Heart right ventricle (tissue), 16 donors: ENCODE measurements around the gene MEGF11. TPM values are rescaled to one million over a fixed set of nuclear protein-coding genes. Genes with fewer than 3 reads are reported as not detected.

Experiments
- ATAC-seq, 8 donors: fragments of 200-7000 bp; cut with Tn5 transposase; one replicate each; pipeline ENCODE4 v1.9.1; 2020; ENCODE audit warnings: mild to moderate bottlenecking in 8 of 8, moderate library complexity in 8 of 8, moderate number of reproducible peaks in 1 of 8
- DNase-seq, 2 donors: peaks; one replicate each; pipeline ENCODE4 v3.0.0-alpha.2; 2020
- H3K27ac ChIP-seq, 10 donors: fragments of 200-600 bp; sonication (generic) in 2 of 10; one replicate each; pipeline versions ENCODE4 v1.5.0 to v1.8.0; 2020 to 2022; ENCODE audit warnings: mild to moderate bottlenecking in 3 of 10
- H3K27me3 ChIP-seq, 7 donors: fragments of 200-600 bp; one replicate each; pipeline ENCODE4 v1.8.0; 2021 to 2022; ENCODE audit warnings: mild to moderate bottlenecking in 2 of 7
- H3K36me3 ChIP-seq, 9 donors: fragments of 200-600 bp; sonication (generic) in 1 of 9; one replicate each; pipeline versions ENCODE4 v1.5.0 to v1.8.0; 2020 to 2022; ENCODE audit warnings: mild to moderate bottlenecking in 2 of 9
- H3K4me1 ChIP-seq, 9 donors: fragments of 200-600 bp; sonication (generic) in 1 of 9; one replicate each; pipeline versions ENCODE4 v1.5.0 to v1.8.0; 2020 to 2022; ENCODE audit warnings: mild to moderate bottlenecking in 4 of 9
- H3K4me3 ChIP-seq, 10 donors: fragments of 200-600 bp; sonication (generic) in 2 of 10; one replicate each; pipeline versions ENCODE4 v1.5.0 to v1.8.0; 2020 to 2022; ENCODE audit warnings: mild to moderate bottlenecking in 7 of 10, moderate library complexity in 2 of 10
- H3K9me3 ChIP-seq, 11 donors: fragments of 200-600 bp in 10 of 11; sonication (generic) in 2 of 11; one replicate each; pipeline versions ENCODE4 v1.5.0 to v1.8.0; 2013 to 2022; ENCODE audit warnings: mild to moderate bottlenecking in 2 of 11, control low read depth in 1 of 11, moderate library complexity in 1 of 11
- WGBS, 2 donors: extraction: QIAGEN DNeasy Blood & Tissue Kit; methylation state at CpG; one replicate each; pipeline ENCODE4 v1.1.7; 2013; ENCODE audit warnings: inconsistent platforms in 1 of 2; 5-methylcytosine and 5-hydroxymethylcytosine counted together
- intact Hi-C, 10 donors: fragments of 100-400 bp; cut with DNase I; formaldehyde crosslinking; loops; one replicate each; pipeline versions ENCODE4 v1.11.1 to v1.14.2; 2022
- polyA plus RNA-seq, 2 donors: library from polyadenylated mRNA; stranded (reverse); fragments of 200-250 nt; gene quantifications; one replicate each; pipeline ENCODE4 v1.2.3, GENCODE V29; 2013
- total RNA-seq, 10 donors: library from RNA; stranded (reverse); fragmentation: NEBNext Ultra II Directional in 3 of 10; extraction: Animal tissue kit (Norgen Biotek cat#: 25700) in 3 of 10; gene quantifications; one replicate each; pipeline versions ENCODE4 v1.2.1 to v1.2.4, GENCODE V29; 2021 to 2023
- TF ChIP-seq, protein P1 (sequence below), 9 donors: fragments of 200-600 bp; sonication (generic) in 2 of 9; IDR thresholded peaks; one replicate each; pipeline versions ENCODE4 v1.5.0 to v1.8.0; 2021 to 2022; ENCODE audit warnings: antibody characterized with exemption in 9 of 9, mild to moderate bottlenecking in 5 of 9, moderate library complexity in 1 of 9
- donor health status: Arrhythmogenic right ventricular cardiomyopathy.
- donor health status: ischemic (EF 13 %, LVEDD 7.1; RV severe dilation, severe dysfunction).
- donor health status: healthy with polysubstance abuse.
- donor health status: DM: no; HTN: yes; CAD: no.
- donor health status: DM: no; HTN: no; CAD: no.
- donor health status: ischemic (EF 25% LVEDD 6.9; RV normal size, moderate dysfunction).
- donor health status: ischemic (EF 25% LVEDD 5.7; RV mildly dilated, moderate dysfunction).
- donor health status: healthy.
- donor health status: DM: yes; HTN: yes; CAD: no.
- donor health status: Ischemic cardiomyopathy.
- donor health status: ischemic (EF 35%, LVEDD 5.7; RV mildly dilated, moderate dysfunction).
- donor health status: nonischemic (EF 11% LVEDD 7.7; RV severe dilation, severe dysfunction).
- donor health status: DM: yes; HTN: yes; CAD: no.
- donor health status: PGD.
- donor health status: ischemic (EF 29% LVEDD 5.4; RV normal size, mild dysfunction).
- donor health status: nonischemic (EF 23%, LVEDD 6.1; RV moderate dilation, normal function).

Gene MEGF11
- total and polyA plus RNA-seq, 12 donors = 0.03 TPM; not detected in 11

DNA sequence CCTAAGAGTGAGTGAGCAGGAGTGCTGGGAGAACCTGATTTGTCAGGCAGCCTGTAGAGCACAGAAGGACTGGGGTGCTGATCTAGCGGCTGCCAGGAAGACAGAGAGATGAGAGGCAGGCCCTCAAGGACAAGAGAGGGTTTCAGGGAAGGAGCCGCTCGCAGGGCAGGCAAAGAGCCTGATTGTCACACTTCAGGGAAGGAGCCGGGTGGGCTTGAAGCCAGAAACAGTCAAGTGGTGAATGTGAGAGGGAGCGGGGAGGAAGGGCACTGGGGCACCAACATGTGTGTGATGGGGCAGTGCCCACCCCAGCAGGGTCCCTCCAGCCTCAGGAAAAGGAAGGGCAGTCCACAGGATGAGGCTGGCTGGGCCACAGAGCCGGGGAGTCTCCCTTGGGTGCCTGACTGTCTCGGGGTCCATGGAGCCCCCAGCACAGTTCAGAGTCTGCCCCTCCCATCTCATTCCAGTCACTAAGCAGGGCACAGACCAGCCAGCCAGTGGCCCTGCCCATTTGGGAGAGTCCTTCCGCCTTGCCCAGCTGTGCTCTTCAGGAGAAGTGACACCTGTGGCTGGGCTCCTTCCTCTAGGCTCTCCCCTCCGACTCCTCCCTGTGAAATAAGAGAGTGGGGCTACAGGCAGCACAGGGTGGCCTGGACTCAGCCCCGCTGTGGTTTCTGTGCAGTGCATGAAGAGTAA, 235.6 kb downstream of the MEGF11 start:
- ATAC-seq (peak in 1 of 8 donors; percentile 29), DNase-seq (no peak)
- 79% methylated on average over 10 of the region's 10 CpGs for WGBS, 2 donors
- no peak overlapping the region for H3K4me3 ChIP-seq
- peaks cover 0 to 4% (median 0%) of the 10 kb centered on the region in 11 donors for H3K9me3 ChIP-seq
- H3K27ac ChIP-seq = no peak overlapping the region
- TF ChIP-seq, protein P1, sequence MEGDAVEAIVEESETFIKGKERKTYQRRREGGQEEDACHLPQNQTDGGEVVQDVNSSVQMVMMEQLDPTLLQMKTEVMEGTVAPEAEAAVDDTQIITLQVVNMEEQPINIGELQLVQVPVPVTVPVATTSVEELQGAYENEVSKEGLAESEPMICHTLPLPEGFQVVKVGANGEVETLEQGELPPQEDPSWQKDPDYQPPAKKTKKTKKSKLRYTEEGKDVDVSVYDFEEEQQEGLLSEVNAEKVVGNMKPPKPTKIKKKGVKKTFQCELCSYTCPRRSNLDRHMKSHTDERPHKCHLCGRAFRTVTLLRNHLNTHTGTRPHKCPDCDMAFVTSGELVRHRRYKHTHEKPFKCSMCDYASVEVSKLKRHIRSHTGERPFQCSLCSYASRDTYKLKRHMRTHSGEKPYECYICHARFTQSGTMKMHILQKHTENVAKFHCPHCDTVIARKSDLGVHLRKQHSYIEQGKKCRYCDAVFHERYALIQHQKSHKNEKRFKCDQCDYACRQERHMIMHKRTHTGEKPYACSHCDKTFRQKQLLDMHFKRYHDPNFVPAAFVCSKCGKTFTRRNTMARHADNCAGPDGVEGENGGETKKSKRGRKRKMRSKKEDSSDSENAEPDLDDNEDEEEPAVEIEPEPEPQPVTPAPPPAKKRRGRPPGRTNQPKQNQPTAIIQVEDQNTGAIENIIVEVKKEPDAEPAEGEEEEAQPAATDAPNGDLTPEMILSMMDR (IDR thresholded peaks at IDR 0.05) = no peak
- no peaks in the 10 kb centered on the region for H3K4me1 ChIP-seq
- H3K36me3 ChIP-seq = no peaks in the 10 kb centered on the region
- peaks cover 0 to 18% (median 10%) of the 10 kb centered on the region in 7 donors for H3K27me3 ChIP-seq
- intact Hi-C loops = no loop called here

- intact Hi-C loops = no loop called here
- no peak for DNase-seq
- no peak overlapping the region for H3K4me3 ChIP-seq
- TF ChIP-seq, protein P1 (IDR thresholded peaks at IDR 0.05) = no peak
- H3K9me3 ChIP-seq = peaks cover 0 to 4% (median 0%) of the 10 kb centered on the region in 11 donors
- H3K27ac ChIP-seq = no peak overlapping the region
- H3K4me1 ChIP-seq = no peaks in the 10 kb centered on the region
- ATAC-seq = no peak
- no peaks in the 10 kb centered on the region for H3K36me3 ChIP-seq
- peaks cover 0 to 14% (median 7%) of the 10 kb centered on the region in 7 donors for H3K27me3 ChIP-seq
- 63 to 64% methylated on average over 7 of the region's 7 CpGs for WGBS, 2 donors
Measured at GRCh38 chr15:66017000-66017399, 236.6 kb downstream of the MEGF11 start.

DNA sequence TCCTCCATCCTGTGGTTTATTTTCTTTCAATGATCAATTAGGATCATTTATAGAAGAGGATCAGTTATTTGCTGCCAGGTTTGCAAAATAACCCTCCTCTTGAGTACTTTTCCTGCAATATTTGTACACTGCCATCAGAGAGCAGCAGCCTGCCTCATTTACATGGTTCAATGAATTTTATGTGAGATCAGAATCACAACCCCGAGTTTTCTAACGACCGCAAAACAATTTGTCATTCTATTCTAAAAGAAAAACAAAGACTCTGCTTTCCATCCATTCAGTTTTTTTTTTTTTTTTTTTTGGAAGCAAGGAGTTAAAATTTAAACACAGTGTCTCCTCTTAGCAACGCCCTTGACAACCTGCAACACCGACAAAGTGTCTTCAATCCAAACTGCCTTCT, 237.4 kb downstream of the MEGF11 start:
- ATAC-seq (no peak), DNase-seq (no peak)
- intact Hi-C loops = no loop called here
- H3K36me3 ChIP-seq = no peaks in the 10 kb centered on the region
- peaks cover 0 to 4% (median 0%) of the 10 kb centered on the region in 11 donors for H3K9me3 ChIP-seq
- TF ChIP-seq, protein P1 (IDR thresholded peaks at IDR 0.05) = no peak
- H3K27ac ChIP-seq = no peak overlapping the region
- WGBS, 2 donors = 69 to 74% methylated on average over 5 of the region's 5 CpGs
- peaks cover 0 to 14% (median 3%) of the 10 kb centered on the region in 7 donors for H3K27me3 ChIP-seq
- H3K4me3 ChIP-seq = no peak overlapping the region
- no peaks in the 10 kb centered on the region for H3K4me1 ChIP-seq

- TF ChIP-seq, protein P1 (IDR thresholded peaks at IDR 0.05) = no peak
- Histone ChIP-seq H3K27ac (no peak overlapping the region), H3K27me3 (peaks cover 0 to 9% (median 0%) of the 10 kb centered on the region in 7 donors), H3K9me3 (peaks cover 0 to 4% (median 0%) of the 10 kb centered on the region in 11 donors), H3K4me1 (no peaks in the 10 kb centered on the region), H3K4me3 (no peak overlapping the region), H3K36me3 (no peaks in the 10 kb centered on the region)
- no peak for DNase-seq
- intact Hi-C loops = no loop called here
- no peak for ATAC-seq
- WGBS, 2 donors = 75 to 80% methylated on average over 8 of the region's 8 CpGs
Measured at GRCh38 chr15:66014635-66015182, 238.8 kb downstream of the MEGF11 start.
